Mammary epithelial cell (primary cell): ENCODE data around the gene MED31.

Source experiments
- CTCF ChIP-seq, 2 donors: IDR thresholded peaks in 1 of 2; conservative IDR thresholded peaks in 1 of 2; 2 replicates each; pipeline ENCODE4 v1.5.1; 2011 to 2012; ENCODE audit warnings: inconsistent platforms in 2 of 2, low read length in 2 of 2, mild to moderate bottlenecking in 2 of 2, control low read depth in 1 of 2, low read depth in 1 of 2; ENCODE audit not compliant: insufficient read depth in 1 of 2; ENCODE audit errors: extremely low read depth in 1 of 2
- EZH2 ChIP-seq: IDR thresholded peaks from 2 replicates; pipeline ENCODE4 v1.6.1; 2012; ENCODE audit warnings: low read length, inconsistent platforms, borderline replicate concordance

DNA sequence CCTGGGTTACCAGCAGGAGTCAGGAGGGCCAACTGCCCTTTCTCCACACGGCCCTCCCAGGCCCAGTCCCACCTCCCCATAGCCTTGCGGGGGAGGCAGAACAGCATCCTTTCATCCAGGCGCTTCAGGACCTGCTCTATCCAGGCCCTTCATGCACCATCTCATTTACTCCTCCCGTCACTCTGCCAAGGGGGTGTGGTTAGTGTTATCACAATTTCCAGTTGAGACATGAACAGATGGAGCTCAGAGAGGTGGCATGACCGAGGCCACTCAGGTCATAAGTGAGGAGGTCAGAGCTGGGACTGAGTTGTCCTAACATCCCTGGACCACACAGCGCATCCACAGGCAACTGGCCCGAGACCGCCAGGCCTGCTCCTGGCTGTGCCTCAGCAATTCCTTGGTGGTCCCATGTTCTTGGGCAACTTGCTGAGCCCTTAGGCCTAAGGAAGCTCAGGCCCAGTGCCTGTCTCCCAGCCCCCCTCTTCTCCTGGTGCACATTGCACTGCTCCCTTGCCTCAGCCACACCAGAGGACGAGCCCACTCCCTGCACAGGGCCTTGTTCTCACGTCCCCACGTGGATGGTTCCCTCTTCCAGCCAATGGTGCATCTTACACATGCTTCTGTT lies 23.9 kb upstream of the MED31 start:
- TF ChIP-seq CTCF (conservative IDR thresholded peaks at IDR 0.05 in 1 of 2, IDR thresholded peaks at IDR 0.05 in 1 of 2; ENCODE audit: extremely low read depth in 1 of 2, insufficient read depth in 1 of 2, low read depth in 1 of 2, low read length in 2 of 2) (no peak), EZH2 (no peak)
